Measurements from ENCODE around the gene ANKRD6. TPM values are rescaled to one million over a fixed set of nuclear protein-coding genes. Genes with fewer than 3 reads are reported as not detected.

ANKRD6 gene
- total RNA-seq, 1 experiment from 2014 or later, result 25.4 TPM

- TF ChIP-seq EZH2 (IDR thresholded peaks at IDR 0.05; ENCODE audit: borderline replicate concordance, low read depth, low read length, poor library complexity, severe bottlenecking), result no peak
- TF ChIP-seq CTCF (conservative IDR thresholded peaks at IDR 0.05; ENCODE audit: low read depth, low read length), result no peak
- DNase-seq (ENCODE audit: low spot score), result no peak
- ChIA-PET POLR2A (ENCODE audit: low non-redundant PET) (no interaction called here), CTCF (no interaction called here)
- intact Hi-C loops (cut with micrococcal nuclease; ENCODE audit: unreplicated experiment), result no loop called here
- H3K4me3 ChIP-seq (ENCODE audit: low read depth, low read length, poor library complexity, severe bottlenecking), result no peak overlapping the region
- no TSS peak for BruUV-seq (replicated peaks)
- no peaks in the 10 kb centered on the region for H3K9me3 ChIP-seq (ENCODE audit: low read depth, low read length, poor library complexity, severe bottlenecking)
- H3K4me1 ChIP-seq (ENCODE audit: insufficient read depth, low read length, poor library complexity, severe bottlenecking), result peaks cover 11% of the 10 kb centered on the region
- no peaks in the 10 kb centered on the region for H3K36me3 ChIP-seq (ENCODE audit: insufficient read depth, low read length, poor library complexity, severe bottlenecking)
- no peak overlapping the region for H3K27ac ChIP-seq (ENCODE audit: low read depth, low read length, poor library complexity, severe bottlenecking)
- no peaks in the 10 kb centered on the region for H3K27me3 ChIP-seq (replicated peaks; ENCODE audit: insufficient read depth, low read depth, low read length, poor library complexity)
Observed at GRCh38 chr6:89459501-89459900, 26.5 kb downstream of the ANKRD6 start.

GRCh38 chr6:89460713-89461112 is 27.8 kb downstream of the ANKRD6 start:
- H3K4me1 ChIP-seq (ENCODE audit: insufficient read depth, low read length, poor library complexity, severe bottlenecking), result peaks cover 13% of the 10 kb centered on the region
- no peak for TF ChIP-seq EZH2 (IDR thresholded peaks at IDR 0.05; ENCODE audit: borderline replicate concordance, low read depth, low read length, poor library complexity, severe bottlenecking)
- TF ChIP-seq CTCF (conservative IDR thresholded peaks at IDR 0.05; ENCODE audit: low read depth, low read length), result no peak
- BruUV-seq (replicated peaks), result no TSS peak
- no peaks in the 10 kb centered on the region for H3K36me3 ChIP-seq (ENCODE audit: insufficient read depth, low read length, poor library complexity, severe bottlenecking)
- intact Hi-C loops (cut with micrococcal nuclease; ENCODE audit: unreplicated experiment), result no loop called here
- POLR2A ChIA-PET (ENCODE audit: low non-redundant PET), result no interaction called here
- H3K27me3 ChIP-seq (replicated peaks; ENCODE audit: insufficient read depth, low read depth, low read length, poor library complexity), result no peaks in the 10 kb centered on the region
- DNase-seq (ENCODE audit: low spot score), result no peak
- no peak overlapping the region for H3K27ac ChIP-seq (ENCODE audit: low read depth, low read length, poor library complexity, severe bottlenecking)
- CTCF ChIA-PET, result no interaction called here
- no peaks in the 10 kb centered on the region for H3K9me3 ChIP-seq (ENCODE audit: low read depth, low read length, poor library complexity, severe bottlenecking)
- no peak overlapping the region for H3K4me3 ChIP-seq (ENCODE audit: low read depth, low read length, poor library complexity, severe bottlenecking)

- Histone ChIP-seq H3K4me3 (ENCODE audit: low read depth, low read length, poor library complexity, severe bottlenecking) (no peak overlapping the region), H3K27ac (ENCODE audit: low read depth, low read length, poor library complexity, severe bottlenecking) (no peak overlapping the region), H3K4me1 (ENCODE audit: insufficient read depth, low read length, poor library complexity, severe bottlenecking) (peaks cover 13% of the 10 kb centered on the region), H3K27me3 (replicated peaks; ENCODE audit: insufficient read depth, low read depth, low read length, poor library complexity) (no peaks in the 10 kb centered on the region), H3K36me3 (ENCODE audit: insufficient read depth, low read length, poor library complexity, severe bottlenecking) (no peaks in the 10 kb centered on the region), H3K9me3 (ENCODE audit: low read depth, low read length, poor library complexity, severe bottlenecking) (no peaks in the 10 kb centered on the region)
- TF ChIP-seq CTCF (conservative IDR thresholded peaks at IDR 0.05; ENCODE audit: low read depth, low read length) (no peak), EZH2 (IDR thresholded peaks at IDR 0.05; ENCODE audit: borderline replicate concordance, low read depth, low read length, poor library complexity, severe bottlenecking) (no peak)
- ChIA-PET CTCF (interaction anchor here (0.6 kb wide), 2 partner anchors 10 to 317 kb away, joined by 3 to 4 read pairs; no protein-coding TSS in a partner anchor), POLR2A (ENCODE audit: low non-redundant PET) (no interaction called here)
- no TSS peak for BruUV-seq (replicated peaks)
- no peak for DNase-seq (ENCODE audit: low spot score)
- intact Hi-C loops (cut with micrococcal nuclease; ENCODE audit: unreplicated experiment), result no loop called here
Observed at GRCh38 chr6:89462503-89462902, 29.6 kb downstream of the ANKRD6 start.

Measured in A673 (cell line).